AG09319 (cell line): ENCODE measurements around the gene MYH14.

Experiments used
- DNase-seq: peaks from one replicate; pipeline ENCODE4 v3.0.0-alpha.2; 2010; ENCODE audit warnings: low read depth; ENCODE audit errors: extremely low read depth
- CTCF ChIP-seq: IDR thresholded peaks from 2 replicates; pipeline ENCODE4 v1.5.1; 2011; ENCODE audit warnings: low read depth, mild to moderate bottlenecking, inconsistent platforms, low read length, moderate library complexity

The MYH14 gene

GRCh38 chr19:50272263-50272897 is 69.0 kb downstream of the MYH14 start:
- no peak for TF ChIP-seq CTCF
- DNase-seq: no peak

GRCh38 chr19:50273821-50274220 is 70.4 kb downstream of the MYH14 start:
- no peak for DNase-seq

DNA sequence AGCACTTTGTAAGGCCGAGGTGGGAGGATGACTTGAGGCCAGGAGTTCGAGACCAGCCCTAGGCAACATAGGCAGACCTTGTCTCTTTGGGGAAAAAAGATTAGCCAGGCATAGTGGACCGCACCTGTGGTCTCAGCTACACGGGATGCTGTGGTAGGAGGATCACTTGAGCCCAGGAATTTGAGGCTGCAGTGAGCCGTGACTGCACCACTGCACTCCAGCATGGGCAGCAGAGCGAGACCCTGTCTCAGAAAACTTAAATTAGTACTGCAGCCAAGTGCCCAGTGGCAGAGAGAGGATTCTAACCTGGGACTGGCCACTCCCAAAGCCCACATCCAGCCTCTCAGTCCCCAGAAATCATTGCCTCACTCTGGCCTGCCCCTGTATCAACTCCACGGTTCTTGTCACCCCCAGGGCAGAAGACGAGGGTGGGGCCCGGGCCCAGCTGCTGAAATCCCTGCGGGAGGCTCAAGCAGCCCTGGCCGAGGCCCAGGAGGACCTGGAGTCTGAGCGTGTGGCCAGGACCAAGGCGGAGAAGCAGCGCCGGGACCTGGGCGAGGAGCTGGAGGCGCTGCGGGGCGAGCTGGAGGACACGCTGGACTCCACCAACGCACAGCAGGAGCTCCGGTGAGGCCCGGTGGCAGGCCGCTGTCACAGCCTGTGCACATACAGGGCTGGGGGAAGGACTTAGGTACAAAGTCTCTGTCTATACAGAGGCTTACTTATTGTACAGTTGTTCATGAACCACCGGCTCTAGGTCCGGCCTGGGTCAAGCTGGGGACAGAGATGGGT is 72.4 kb downstream of the MYH14 start:
- DNase-seq: no peak
- no peak for TF ChIP-seq CTCF

More at GRCh38 chr19:50273821-50274220, 70.4 kb downstream of the MYH14 start:
- no peak for TF ChIP-seq CTCF

- no peak for DNase-seq
- no peak for TF ChIP-seq CTCF
Measured at GRCh38 chr19:50276370-50277063, 73.1 kb downstream of the MYH14 start.

DNA sequence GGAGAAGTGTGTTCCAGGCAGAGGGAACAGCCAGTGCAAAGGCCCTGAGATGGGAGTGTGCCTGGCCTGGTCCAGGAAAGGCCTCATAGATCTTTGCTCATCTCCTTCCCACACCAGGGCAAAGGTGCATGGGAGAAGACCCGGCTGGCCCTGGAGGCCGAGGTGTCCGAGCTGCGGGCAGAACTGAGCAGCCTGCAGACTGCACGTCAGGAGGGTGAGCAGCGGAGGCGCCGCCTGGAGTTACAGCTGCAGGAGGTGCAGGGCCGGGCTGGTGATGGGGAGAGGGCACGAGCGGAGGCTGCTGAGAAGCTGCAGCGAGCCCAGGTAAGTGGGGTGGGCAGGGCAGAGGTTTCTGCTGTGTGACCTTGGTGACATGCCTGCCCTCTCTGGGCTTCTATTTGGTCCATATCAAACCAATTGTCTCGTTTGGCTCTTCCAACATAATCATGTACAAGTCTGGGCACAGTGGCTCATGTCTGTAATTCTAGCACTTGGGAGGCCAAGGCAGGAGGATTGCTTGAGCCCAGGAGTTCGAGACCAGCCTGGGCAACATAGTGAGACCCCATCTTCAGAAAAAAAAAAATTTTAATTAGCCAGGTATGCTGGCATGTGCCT is 74.7 kb downstream of the MYH14 start:
- TF ChIP-seq CTCF: no peak
- no peak for DNase-seq

DNA sequence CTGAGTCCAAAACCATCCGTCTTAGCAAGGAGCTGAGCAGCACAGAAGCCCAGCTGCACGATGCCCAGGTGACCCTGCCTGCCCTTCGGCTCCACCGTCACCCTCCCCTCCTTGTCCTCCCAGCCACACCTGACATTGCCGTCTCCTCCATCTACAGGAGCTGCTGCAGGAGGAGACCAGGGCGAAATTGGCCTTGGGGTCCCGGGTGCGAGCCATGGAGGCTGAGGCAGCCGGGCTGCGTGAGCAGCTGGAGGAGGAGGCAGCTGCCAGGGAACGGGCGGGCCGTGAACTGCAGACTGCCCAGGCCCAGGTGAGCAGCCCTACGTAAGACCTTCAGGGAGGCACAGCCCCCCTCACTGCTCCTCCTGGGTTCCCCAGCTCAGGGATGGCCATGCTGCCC is 76.7 kb downstream of the MYH14 start:
- TF ChIP-seq CTCF: no peak
- DNase-seq: no peak
